Endothelial cell of umbilical vein (primary cell): ENCODE measurements around the gene DAP. TPM values are rescaled to one million over a fixed set of nuclear protein-coding genes. Genes with fewer than 3 reads are reported as not detected.

Experiments
- BruUV-seq: library from RNA; stranded (reverse); fragments of 400-500 nt; replicated peaks from 2 replicates; lab custom pipeline; 2021; lab: Mats Ljungman, UMichigan
- CTCF ChIA-PET: fragments of 300-600, 350-600 bp; sonication (Branson Sonifier 250); formaldehyde crosslinking; loops from one replicate; lab custom pipeline; 2021; ENCODE audit warnings: antibody characterized with exemption, inconsistent platforms; lab: Charles Lee
- POLR2A ChIA-PET: fragments of 300-600, 350-600 bp; sonication (Branson Sonifier 250); formaldehyde crosslinking; loops from one replicate; lab custom pipeline; 2021; ENCODE audit warnings: antibody characterized with exemption, inconsistent platforms; lab: Charles Lee
- DNase-seq: peaks from one replicate; pipeline ENCODE4 v3.0.0-alpha.2; 2011; ENCODE audit warnings: low read depth, low spot score
- FAIRE-seq: peaks from 2 replicates; lab custom pipeline; 2011; peaks lifted over from hg19 to GRCh38; lab: Jason Lieb, UNC
- H2AFZ ChIP-seq: 2 replicates; pipeline ENCODE4 v1.6.0; 2012; ENCODE audit warnings: low read depth, low read length, control low read depth, inconsistent platforms
- H3K27ac ChIP-seq: 2 replicates; pipeline ENCODE4 v1.5.1; 2011; ENCODE audit warnings: low read depth, mild to moderate bottlenecking, control low read depth, low read length, moderate library complexity; ENCODE audit not compliant: insufficient read depth
- H3K27me3 ChIP-seq, 2 experiments: 2 replicates each; pipeline versions ENCODE4 v1.6.0 to v1.6.1; 2011; ENCODE audit warnings: low read length in 2 of 2, mixed read lengths in 1 of 2; ENCODE audit not compliant: control insufficient read depth in 2 of 2, insufficient read depth in 2 of 2
- H3K36me3 ChIP-seq, 2 experiments: 2 replicates in 1 of 2; 3 replicates in 1 of 2; pipeline ENCODE4 v1.5.1; 2011; ENCODE audit warnings: low read length in 2 of 2, mild to moderate bottlenecking in 1 of 2, moderate library complexity in 1 of 2; ENCODE audit not compliant: control insufficient read depth in 2 of 2, insufficient read depth in 2 of 2; ENCODE audit errors: extremely low read depth in 1 of 2
- H3K4me1 ChIP-seq: 3 replicates; pipeline ENCODE4 v1.5.1; 2011; ENCODE audit warnings: mild to moderate bottlenecking, low read length; ENCODE audit not compliant: control insufficient read depth, insufficient read depth; ENCODE audit errors: extremely low read depth
- H3K4me2 ChIP-seq: 2 replicates; pipeline ENCODE4 v1.6.1; 2011; ENCODE audit warnings: low read length, control low read depth, mixed read lengths; ENCODE audit not compliant: insufficient read depth
- H3K4me3 ChIP-seq, 3 experiments: fragments of 200-600 bp in 1 of 3; sonication (generic), shearing (Covaris generic) in 1 of 3; replicated peaks in 1 of 3; 2 replicates each; pipeline ENCODE4 v1.5.1; 2011 to 2016; ENCODE audit warnings: control low read depth in 3 of 3, low read length in 3 of 3, mild to moderate bottlenecking in 2 of 3, inconsistent platforms in 1 of 3, low read depth in 1 of 3, moderate library complexity in 1 of 3; ENCODE audit not compliant: insufficient read depth in 1 of 3
- H3K79me2 ChIP-seq: 2 replicates; pipeline ENCODE4 v1.6.0; 2012; ENCODE audit warnings: low read length, inconsistent platforms; ENCODE audit not compliant: control insufficient read depth, insufficient read depth
- H3K9ac ChIP-seq: replicated peaks from 2 replicates; pipeline ENCODE3; 2011; ENCODE audit warnings: low read length, control low read depth; ENCODE audit not compliant: insufficient read depth; ENCODE audit errors: extremely low read depth
- H3K9me1 ChIP-seq: replicated peaks from 3 replicates; pipeline ENCODE4 v1.6.0; 2011; ENCODE audit warnings: mild to moderate bottlenecking, low read length; ENCODE audit not compliant: control insufficient read depth, insufficient read depth; ENCODE audit errors: extremely low read depth
- H3K9me3 ChIP-seq: replicated peaks from 2 replicates; pipeline ENCODE4 v1.5.1; 2012; ENCODE audit warnings: low read length, inconsistent platforms; ENCODE audit not compliant: control insufficient read depth, insufficient read depth
- H4K20me1 ChIP-seq: replicated peaks from 2 replicates; pipeline ENCODE3; 2011; ENCODE audit warnings: mild to moderate bottlenecking, low read length; ENCODE audit not compliant: control insufficient read depth, insufficient read depth; ENCODE audit errors: extremely low read depth
- EZH2 ChIP-seq: IDR thresholded peaks from 2 replicates; pipeline ENCODE4 v1.6.1; 2012; ENCODE audit warnings: borderline replicate concordance, low read depth, mild to moderate bottlenecking, moderate library complexity, low read length, inconsistent platforms; ENCODE audit not compliant: severe bottlenecking
- FOS ChIP-seq: IDR thresholded peaks from 2 replicates; pipeline ENCODE4 v1.6.1; 2011; ENCODE audit warnings: mild to moderate bottlenecking, low read length, moderate library complexity, borderline replicate concordance; ENCODE audit not compliant: insufficient read depth
- GATA2 ChIP-seq: IDR thresholded peaks from 2 replicates; pipeline ENCODE4 v1.7.0; 2011; ENCODE audit warnings: low read depth, mild to moderate bottlenecking, moderate library complexity, mixed read lengths, low read length; ENCODE audit not compliant: insufficient read length, insufficient read depth
- JUN ChIP-seq: IDR thresholded peaks from 2 replicates; pipeline ENCODE4 v1.6.1; 2011; ENCODE audit warnings: borderline replicate concordance, low read depth; ENCODE audit not compliant: insufficient read length, insufficient read depth
- MYC ChIP-seq: IDR thresholded peaks from one replicate; pipeline ENCODE4 v1.6.1; 2011; ENCODE audit warnings: mild to moderate bottlenecking, low read depth, low read length
- POLR2AphosphoS5 ChIP-seq: IDR thresholded peaks from 2 replicates; pipeline ENCODE4 v1.6.1; 2012; ENCODE audit warnings: low read depth, mild to moderate bottlenecking, control low read depth, low read length, moderate library complexity; ENCODE audit not compliant: insufficient read depth
- dilution Hi-C: fragments of 300-500 bp; cut with MboI; formaldehyde crosslinking; loops from one replicate; pipeline ENCODE4 v1.15.0; 2019; ENCODE audit warnings: low sequenced_read_pairs; ENCODE audit not compliant: extremely low pct_ligation_motif_present
- intact Hi-C: fragments of 100-400 bp; cut with micrococcal nuclease; formaldehyde crosslinking; loops from one replicate; pipeline ENCODE4 v1.10.0; 2022
- polyA plus RNA-seq, 4 experiments: library from polyadenylated mRNA; depleted of rRNA in 3 of 4; stranded (reverse) in 3 of 4; unstranded in 1 of 4; fragments of >200 nt; gene quantifications; 2 replicates each; pipeline versions ENCODE4 v1.2.1 to v1.2.3, GENCODE V29; 2011 to 2012; ENCODE audit warnings: missing spikeins in 1 of 4
- total RNA-seq: library from RNA; stranded (reverse); gene quantifications from 2 replicates; pipeline ENCODE4 v1.2.3, GENCODE V29; 2021
- TF ChIP-seq, protein P1 (sequence below): IDR thresholded peaks from 2 replicates; pipeline ENCODE4 v1.6.1; 2011; ENCODE audit not compliant: insufficient read depth, insufficient read length
- TF ChIP-seq, protein P2 (sequence below), 2 donors: IDR thresholded peaks; 1 replicate in 1 of 2; 2 replicates in 1 of 2; pipeline ENCODE4 v1.5.1; 2011; ENCODE audit warnings: low read length in 2 of 2, mild to moderate bottlenecking in 2 of 2, moderate library complexity in 2 of 2, control low read depth in 1 of 2, inconsistent platforms in 1 of 2, low read depth in 1 of 2; ENCODE audit not compliant: insufficient read depth in 1 of 2; ENCODE audit errors: extremely low read depth in 1 of 2

DAP gene
- total and polyA plus RNA-seq, 2 donors (not counting 3 experiments of a cell fraction or from before 2014, with no cell fraction given), result 79.8 to 188 TPM

DNA sequence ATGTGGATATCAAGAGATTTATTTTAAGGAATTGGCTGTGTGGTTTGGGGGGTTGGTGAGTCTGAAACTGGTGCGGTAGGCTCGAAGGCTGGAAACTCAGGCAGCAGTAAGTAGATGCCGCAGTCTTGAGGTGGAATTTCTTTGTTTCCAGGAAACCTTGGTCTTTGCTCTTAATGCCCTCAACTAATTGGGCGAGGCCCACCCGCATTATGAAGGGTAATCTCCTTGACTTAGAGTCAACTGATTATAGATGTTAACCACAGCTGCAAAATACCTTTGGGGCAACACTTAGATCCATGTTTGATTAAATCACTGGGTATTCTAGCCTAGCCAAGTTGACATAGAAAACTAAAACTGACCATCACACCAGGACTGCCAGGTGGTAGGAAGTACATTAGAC lies 113.4 kb downstream of the DAP start:
- DNase-seq (no peak), FAIRE-seq (no peak)
- Histone ChIP-seq H3K4me1 (peaks cover 3% of the 10 kb centered on the region), H3K27me3 (no peaks in the 10 kb centered on the region), H3K9ac (no peak overlapping the region), H3K4me3 (no peak overlapping the region), H3K4me2 (no peak overlapping the region), H3K36me3 (no peaks in the 10 kb centered on the region), H3K9me3 (no peaks in the 10 kb centered on the region), H3K9me1 (no peaks in the 10 kb centered on the region), H3K79me2 (no peaks in the 10 kb centered on the region), H2AFZ (no peak overlapping the region), H4K20me1 (no peaks in the 10 kb centered on the region), H3K27ac (no peak overlapping the region)
- CTCF ChIA-PET, result no interaction called here
- no TSS peak for BruUV-seq
- dilution Hi-C loops (no loop called here), intact Hi-C loops (no loop called here)
- TF ChIP-seq POLR2AphosphoS5 (no peak), MYC (no peak), EZH2 (no peak), FOS (no peak), GATA2 (no peak), JUN (no peak)
- TF ChIP-seq, protein P1, sequence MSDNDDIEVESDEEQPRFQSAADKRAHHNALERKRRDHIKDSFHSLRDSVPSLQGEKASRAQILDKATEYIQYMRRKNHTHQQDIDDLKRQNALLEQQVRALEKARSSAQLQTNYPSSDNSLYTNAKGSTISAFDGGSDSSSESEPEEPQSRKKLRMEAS, result no peak
- TF ChIP-seq, protein P2, sequence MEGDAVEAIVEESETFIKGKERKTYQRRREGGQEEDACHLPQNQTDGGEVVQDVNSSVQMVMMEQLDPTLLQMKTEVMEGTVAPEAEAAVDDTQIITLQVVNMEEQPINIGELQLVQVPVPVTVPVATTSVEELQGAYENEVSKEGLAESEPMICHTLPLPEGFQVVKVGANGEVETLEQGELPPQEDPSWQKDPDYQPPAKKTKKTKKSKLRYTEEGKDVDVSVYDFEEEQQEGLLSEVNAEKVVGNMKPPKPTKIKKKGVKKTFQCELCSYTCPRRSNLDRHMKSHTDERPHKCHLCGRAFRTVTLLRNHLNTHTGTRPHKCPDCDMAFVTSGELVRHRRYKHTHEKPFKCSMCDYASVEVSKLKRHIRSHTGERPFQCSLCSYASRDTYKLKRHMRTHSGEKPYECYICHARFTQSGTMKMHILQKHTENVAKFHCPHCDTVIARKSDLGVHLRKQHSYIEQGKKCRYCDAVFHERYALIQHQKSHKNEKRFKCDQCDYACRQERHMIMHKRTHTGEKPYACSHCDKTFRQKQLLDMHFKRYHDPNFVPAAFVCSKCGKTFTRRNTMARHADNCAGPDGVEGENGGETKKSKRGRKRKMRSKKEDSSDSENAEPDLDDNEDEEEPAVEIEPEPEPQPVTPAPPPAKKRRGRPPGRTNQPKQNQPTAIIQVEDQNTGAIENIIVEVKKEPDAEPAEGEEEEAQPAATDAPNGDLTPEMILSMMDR (IDR thresholded peaks at IDR 0.05; ENCODE audit: extremely low read depth in 1 of 2, insufficient read depth in 1 of 2, low read depth in 1 of 2, low read length in 2 of 2), result no peak
- POLR2A ChIA-PET, result no interaction called here
